Measurements from ENCODE around the gene COL16A1. TPM values are rescaled to one million over a fixed set of nuclear protein-coding genes. Genes with fewer than 3 reads are reported as not detected.

COL16A1 gene
- total RNA-seq, 1 donor from 2014 or later, result 90.7 TPM

GRCh38 chr1:31694964-31695313 lies 8.9 kb downstream of the COL16A1 start:
- DNase-seq (ENCODE audit: extremely low spot score, unreplicated experiment), result no peak
- H3K27ac Mint-ChIP-seq (ENCODE audit: unreplicated experiment), result no peak overlapping the region
- no peak for TF ChIP-seq CTCF (IDR thresholded peaks at IDR 0.05)
- H3K27me3 Mint-ChIP-seq (ENCODE audit: unreplicated experiment), result no peaks in the 10 kb centered on the region
- peaks cover 35% of the 10 kb centered on the region for H3K4me1 Mint-ChIP-seq (ENCODE audit: unreplicated experiment)
- peaks cover 12% of the 10 kb centered on the region for H3K36me3 Mint-ChIP-seq (ENCODE audit: unreplicated experiment)
- no peaks in the 10 kb centered on the region for H3K9me3 Mint-ChIP-seq (ENCODE audit: unreplicated experiment)
- H3K4me3 Mint-ChIP-seq (ENCODE audit: unreplicated experiment), result no peak overlapping the region

- H3K4me1 Mint-ChIP-seq (ENCODE audit: unreplicated experiment), result peaks cover 36% of the 10 kb centered on the region
- no peak for DNase-seq (ENCODE audit: extremely low spot score, unreplicated experiment)
Observed at GRCh38 chr1:31694069-31694963, 9.5 kb downstream of the COL16A1 start.

GRCh38 chr1:31693231-31693630 lies 10.6 kb downstream of the COL16A1 start:
- no peak overlapping the region for H3K27ac Mint-ChIP-seq (ENCODE audit: unreplicated experiment)
- DNase-seq (ENCODE audit: extremely low spot score, unreplicated experiment), result no peak
- H3K4me1 Mint-ChIP-seq (ENCODE audit: unreplicated experiment), result peaks cover 40% of the 10 kb centered on the region
- H3K36me3 Mint-ChIP-seq (ENCODE audit: unreplicated experiment), result peaks cover 12% of the 10 kb centered on the region
- no peak overlapping the region for H3K4me3 Mint-ChIP-seq (ENCODE audit: unreplicated experiment)
- no peaks in the 10 kb centered on the region for H3K9me3 Mint-ChIP-seq (ENCODE audit: unreplicated experiment)
- TF ChIP-seq CTCF (IDR thresholded peaks at IDR 0.05), result no peak
- H3K27me3 Mint-ChIP-seq (ENCODE audit: unreplicated experiment), result no peaks in the 10 kb centered on the region

More at GRCh38 chr1:31694069-31694963, 9.5 kb downstream of the COL16A1 start:
- no peak for TF ChIP-seq CTCF (IDR thresholded peaks at IDR 0.05)
- Mint-ChIP-seq H3K27ac (ENCODE audit: unreplicated experiment) (no peak overlapping the region), H3K36me3 (ENCODE audit: unreplicated experiment) (peaks cover 12% of the 10 kb centered on the region), H3K4me3 (ENCODE audit: unreplicated experiment) (no peak overlapping the region), H3K9me3 (ENCODE audit: unreplicated experiment) (no peaks in the 10 kb centered on the region), H3K27me3 (ENCODE audit: unreplicated experiment) (no peaks in the 10 kb centered on the region)

- Mint-ChIP-seq H3K9me3 (ENCODE audit: unreplicated experiment) (no peaks in the 10 kb centered on the region), H3K4me1 (ENCODE audit: unreplicated experiment) (peaks cover 38% of the 10 kb centered on the region), H3K36me3 (ENCODE audit: unreplicated experiment) (peaks cover 7% of the 10 kb centered on the region), H3K27me3 (ENCODE audit: unreplicated experiment) (no peaks in the 10 kb centered on the region), H3K27ac (ENCODE audit: unreplicated experiment) (no peak overlapping the region), H3K4me3 (ENCODE audit: unreplicated experiment) (no peak overlapping the region)
- no peak for DNase-seq (ENCODE audit: extremely low spot score, unreplicated experiment)
- TF ChIP-seq CTCF (IDR thresholded peaks at IDR 0.05), result no peak
Observed at GRCh38 chr1:31691951-31692350, 11.9 kb downstream of the COL16A1 start.

- no peaks in the 10 kb centered on the region for H3K9me3 Mint-ChIP-seq (ENCODE audit: unreplicated experiment)
- H3K36me3 Mint-ChIP-seq (ENCODE audit: unreplicated experiment), result peaks cover 7% of the 10 kb centered on the region
- H3K27ac Mint-ChIP-seq (ENCODE audit: unreplicated experiment), result no peak overlapping the region
- no peak overlapping the region for H3K4me3 Mint-ChIP-seq (ENCODE audit: unreplicated experiment)
- H3K27me3 Mint-ChIP-seq (ENCODE audit: unreplicated experiment), result no peaks in the 10 kb centered on the region
- H3K4me1 Mint-ChIP-seq (ENCODE audit: unreplicated experiment), result peaks cover 38% of the 10 kb centered on the region
- no peak for TF ChIP-seq CTCF (IDR thresholded peaks at IDR 0.05)
- DNase-seq (ENCODE audit: extremely low spot score, unreplicated experiment), result no peak
Observed at GRCh38 chr1:31691446-31691845, 12.4 kb downstream of the COL16A1 start.
